Loucy (cell line): ENCODE results near the gene TUFM.

Experiments
- EZH2phosphoT487 ChIP-seq: fragments of 200-600 bp; IDR thresholded peaks from 2 replicates; pipeline ENCODE4 v1.6.1; 2018; ENCODE audit warnings: antibody characterized with exemption, mild to moderate bottlenecking, moderate library complexity, borderline replicate concordance
- TF ChIP-seq, protein P1 (sequence below): fragments of 200-600 bp; sonication (generic); conservative IDR thresholded peaks from 2 replicates; pipeline ENCODE4 v1.5.1; 2014; ENCODE audit warnings: mild to moderate bottlenecking, antibody characterized with exemption, low read length

DNA sequence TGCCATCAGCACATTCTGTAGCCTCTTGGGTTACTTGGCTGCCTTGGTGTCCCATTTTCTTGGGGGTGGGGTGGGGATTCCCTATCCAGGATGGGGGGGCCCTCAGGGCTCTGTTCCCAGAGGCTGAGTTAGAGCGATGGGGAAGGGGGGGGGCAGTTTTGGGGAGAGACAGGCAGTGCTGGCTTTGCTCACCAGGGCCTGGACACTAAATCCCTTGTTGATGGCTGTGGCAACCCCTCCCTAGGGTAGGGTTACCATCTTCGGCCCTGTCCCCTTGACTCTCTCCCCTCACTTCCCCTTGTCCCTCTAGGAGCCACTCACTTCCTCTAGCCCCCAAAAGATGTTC lies 31.5 kb upstream of the TUFM start:
- TF ChIP-seq, protein P1, sequence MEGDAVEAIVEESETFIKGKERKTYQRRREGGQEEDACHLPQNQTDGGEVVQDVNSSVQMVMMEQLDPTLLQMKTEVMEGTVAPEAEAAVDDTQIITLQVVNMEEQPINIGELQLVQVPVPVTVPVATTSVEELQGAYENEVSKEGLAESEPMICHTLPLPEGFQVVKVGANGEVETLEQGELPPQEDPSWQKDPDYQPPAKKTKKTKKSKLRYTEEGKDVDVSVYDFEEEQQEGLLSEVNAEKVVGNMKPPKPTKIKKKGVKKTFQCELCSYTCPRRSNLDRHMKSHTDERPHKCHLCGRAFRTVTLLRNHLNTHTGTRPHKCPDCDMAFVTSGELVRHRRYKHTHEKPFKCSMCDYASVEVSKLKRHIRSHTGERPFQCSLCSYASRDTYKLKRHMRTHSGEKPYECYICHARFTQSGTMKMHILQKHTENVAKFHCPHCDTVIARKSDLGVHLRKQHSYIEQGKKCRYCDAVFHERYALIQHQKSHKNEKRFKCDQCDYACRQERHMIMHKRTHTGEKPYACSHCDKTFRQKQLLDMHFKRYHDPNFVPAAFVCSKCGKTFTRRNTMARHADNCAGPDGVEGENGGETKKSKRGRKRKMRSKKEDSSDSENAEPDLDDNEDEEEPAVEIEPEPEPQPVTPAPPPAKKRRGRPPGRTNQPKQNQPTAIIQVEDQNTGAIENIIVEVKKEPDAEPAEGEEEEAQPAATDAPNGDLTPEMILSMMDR: no peak
- TF ChIP-seq EZH2phosphoT487: no peak
